T-helper 2 cell treated with Interferon-gamma antibody and Interleukin-4, amounts not matched to agents 5 μg/mL and 100 μg/mL, for 36 hours (primary cell): ENCODE data around the gene SMARCD2.

Experiments
- DNase-seq: peaks from one replicate; pipeline ENCODE4 v3.0.0; 2021; ENCODE audit warnings: low spot score
- H3K27ac Mint-ChIP-seq: one replicate; pipeline ENCODE4 v1.8.0; 2021; ENCODE audit warnings: mild to moderate bottlenecking, mixed read lengths
- H3K27me3 Mint-ChIP-seq: one replicate; pipeline ENCODE4 v1.8.0; 2021; ENCODE audit warnings: low read depth, mixed read lengths
- H3K36me3 Mint-ChIP-seq: one replicate; pipeline ENCODE4 v1.8.0; 2021; ENCODE audit warnings: low read depth, mixed read lengths
- H3K4me1 Mint-ChIP-seq: one replicate; pipeline ENCODE4 v1.8.0; 2021; ENCODE audit warnings: low read depth, mixed read lengths
- H3K4me3 Mint-ChIP-seq: one replicate; pipeline ENCODE4 v1.8.0; 2022; ENCODE audit warnings: mild to moderate bottlenecking, moderate library complexity, mixed read lengths
- H3K9me3 Mint-ChIP-seq: one replicate; pipeline ENCODE4 v1.8.0; 2021; ENCODE audit warnings: mixed read lengths

The SMARCD2 gene

DNA sequence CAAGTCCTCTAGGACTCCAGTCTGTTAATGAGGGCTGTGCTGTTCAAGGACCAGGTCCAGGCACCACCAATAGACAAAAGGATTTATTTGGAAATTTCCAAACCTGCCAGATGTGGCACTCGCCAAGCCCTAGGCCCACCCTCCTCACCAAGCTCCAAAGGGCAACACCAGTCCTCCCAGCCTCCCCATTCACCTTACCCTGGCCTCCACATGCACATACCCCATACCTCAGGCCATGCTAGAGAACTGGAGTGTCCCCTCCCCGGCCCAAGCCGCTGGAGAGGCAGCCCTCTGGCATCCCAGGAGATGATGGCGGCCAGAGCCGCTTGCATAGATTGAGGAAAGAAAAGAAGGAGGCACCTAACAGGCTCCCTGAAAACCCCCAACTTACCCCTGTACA is 10.5 kb downstream of the SMARCD2 start:
- peaks cover 76% of the 10 kb centered on the region for H3K36me3 Mint-ChIP-seq
- no peak overlapping the region for H3K4me3 Mint-ChIP-seq

DNA sequence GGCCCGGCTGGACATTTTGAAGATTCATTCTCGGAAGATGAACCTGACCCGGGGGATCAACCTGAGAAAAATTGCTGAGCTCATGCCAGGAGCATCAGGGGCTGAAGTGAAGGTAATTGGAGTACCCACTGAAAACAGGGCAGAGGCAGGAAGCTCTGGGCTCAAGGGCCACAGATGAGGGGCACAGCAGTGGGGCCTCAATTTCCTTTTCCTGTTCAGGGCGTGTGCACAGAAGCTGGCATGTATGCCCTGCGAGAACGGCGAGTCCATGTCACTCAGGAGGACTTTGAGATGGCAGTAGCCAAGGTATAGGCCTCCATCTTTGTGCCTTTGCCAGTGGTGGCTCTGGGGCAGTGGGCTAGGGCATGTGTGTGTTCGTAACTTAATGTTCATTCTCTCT is 11.0 kb downstream of the SMARCD2 start:
- Mint-ChIP-seq H3K4me1 (peaks cover 41% of the 10 kb centered on the region), H3K36me3 (peaks cover 72% of the 10 kb centered on the region), H3K4me3 (no peak overlapping the region), H3K27me3 (no peaks in the 10 kb centered on the region), H3K27ac (peak overlapping the region; percentile 55), H3K9me3 (no peaks in the 10 kb centered on the region)
- DNase-seq, result no peak

More for the DNA sequence above, 10.5 kb downstream of the SMARCD2 start:
- Mint-ChIP-seq H3K27ac (no peak overlapping the region), H3K9me3 (no peaks in the 10 kb centered on the region), H3K4me1 (peaks cover 41% of the 10 kb centered on the region), H3K27me3 (no peaks in the 10 kb centered on the region)
- no peak for DNase-seq

DNA sequence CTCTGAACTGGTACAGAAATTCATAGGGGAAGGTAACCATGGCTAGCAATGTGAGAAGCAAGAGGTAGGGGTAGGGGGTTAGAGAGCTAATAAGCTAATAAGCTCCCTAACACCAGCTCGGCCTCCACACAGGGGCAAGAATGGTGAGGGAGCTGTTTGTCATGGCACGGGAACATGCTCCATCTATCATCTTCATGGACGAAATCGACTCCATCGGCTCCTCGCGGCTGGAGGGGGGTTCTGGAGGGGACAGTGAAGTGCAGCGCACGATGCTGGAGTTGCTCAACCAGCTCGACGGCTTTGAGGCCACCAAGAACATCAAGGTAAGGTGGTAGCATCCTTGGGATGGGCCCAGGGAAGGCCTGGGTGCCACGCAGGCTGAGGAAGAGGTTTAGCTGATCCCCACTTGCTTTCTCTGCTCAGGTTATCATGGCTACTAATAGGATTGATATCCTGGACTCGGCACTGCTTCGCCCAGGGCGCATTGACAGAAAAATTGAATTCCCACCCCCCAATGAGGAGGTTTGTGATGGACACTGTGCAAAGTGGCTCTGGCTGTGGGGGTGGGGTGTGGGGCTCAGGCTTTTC is 11.5 kb downstream of the SMARCD2 start:
- Mint-ChIP-seq H3K27me3 (no peaks in the 10 kb centered on the region), H3K9me3 (no peaks in the 10 kb centered on the region), H3K4me3 (no peak overlapping the region), H3K27ac (peak overlapping the region; percentile 70), H3K4me1 (peaks cover 45% of the 10 kb centered on the region), H3K36me3 (peaks cover 75% of the 10 kb centered on the region)
- DNase-seq, result no peak

GRCh38 chr17:63830278-63830677 is 12.2 kb downstream of the SMARCD2 start:
- Mint-ChIP-seq H3K4me1 (peaks cover 51% of the 10 kb centered on the region), H3K27me3 (no peaks in the 10 kb centered on the region), H3K4me3 (no peak overlapping the region), H3K27ac (no peak overlapping the region), H3K36me3 (peaks cover 71% of the 10 kb centered on the region), H3K9me3 (no peaks in the 10 kb centered on the region)
- no peak for DNase-seq

- H3K9me3 Mint-ChIP-seq, result no peaks in the 10 kb centered on the region
- peaks cover 73% of the 10 kb centered on the region for H3K36me3 Mint-ChIP-seq
- H3K4me3 Mint-ChIP-seq, result peak overlapping the region; percentile 97
- peaks cover 51% of the 10 kb centered on the region for H3K4me1 Mint-ChIP-seq
- DNase-seq, result no peak
- H3K27ac Mint-ChIP-seq, result no peak overlapping the region
- H3K27me3 Mint-ChIP-seq, result no peaks in the 10 kb centered on the region
Measured at GRCh38 chr17:63828936-63829335, 13.5 kb downstream of the SMARCD2 start.

DNA sequence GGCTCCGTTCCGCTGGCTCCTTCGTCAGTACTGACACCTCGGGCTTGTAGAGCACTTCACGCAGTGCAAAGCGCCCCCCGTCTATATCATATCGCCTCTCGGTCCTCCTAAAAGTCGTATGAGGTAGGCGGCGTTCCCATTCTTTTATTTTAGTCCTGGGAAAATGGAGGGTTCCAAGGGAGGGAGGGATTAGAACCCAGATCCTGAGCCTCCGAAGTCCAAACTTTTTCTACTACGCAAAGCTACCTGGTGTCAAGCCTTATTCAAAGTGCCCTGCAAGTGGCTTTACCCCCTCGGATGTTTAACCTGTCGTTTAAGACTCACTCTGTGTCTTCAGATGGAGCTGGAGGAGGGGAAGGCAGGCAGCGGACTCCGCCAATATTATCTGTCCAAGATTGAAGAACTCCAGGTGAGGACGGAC is 14.7 kb downstream of the SMARCD2 start:
- H3K9me3 Mint-ChIP-seq, result no peaks in the 10 kb centered on the region
- H3K36me3 Mint-ChIP-seq, result peaks cover 72% of the 10 kb centered on the region
- H3K4me1 Mint-ChIP-seq, result peaks cover 59% of the 10 kb centered on the region
- H3K27ac Mint-ChIP-seq, result peak overlapping the region; percentile 97
- no peak for DNase-seq
- H3K4me3 Mint-ChIP-seq, result peak overlapping the region; percentile 97
- no peaks in the 10 kb centered on the region for H3K27me3 Mint-ChIP-seq

DNA sequence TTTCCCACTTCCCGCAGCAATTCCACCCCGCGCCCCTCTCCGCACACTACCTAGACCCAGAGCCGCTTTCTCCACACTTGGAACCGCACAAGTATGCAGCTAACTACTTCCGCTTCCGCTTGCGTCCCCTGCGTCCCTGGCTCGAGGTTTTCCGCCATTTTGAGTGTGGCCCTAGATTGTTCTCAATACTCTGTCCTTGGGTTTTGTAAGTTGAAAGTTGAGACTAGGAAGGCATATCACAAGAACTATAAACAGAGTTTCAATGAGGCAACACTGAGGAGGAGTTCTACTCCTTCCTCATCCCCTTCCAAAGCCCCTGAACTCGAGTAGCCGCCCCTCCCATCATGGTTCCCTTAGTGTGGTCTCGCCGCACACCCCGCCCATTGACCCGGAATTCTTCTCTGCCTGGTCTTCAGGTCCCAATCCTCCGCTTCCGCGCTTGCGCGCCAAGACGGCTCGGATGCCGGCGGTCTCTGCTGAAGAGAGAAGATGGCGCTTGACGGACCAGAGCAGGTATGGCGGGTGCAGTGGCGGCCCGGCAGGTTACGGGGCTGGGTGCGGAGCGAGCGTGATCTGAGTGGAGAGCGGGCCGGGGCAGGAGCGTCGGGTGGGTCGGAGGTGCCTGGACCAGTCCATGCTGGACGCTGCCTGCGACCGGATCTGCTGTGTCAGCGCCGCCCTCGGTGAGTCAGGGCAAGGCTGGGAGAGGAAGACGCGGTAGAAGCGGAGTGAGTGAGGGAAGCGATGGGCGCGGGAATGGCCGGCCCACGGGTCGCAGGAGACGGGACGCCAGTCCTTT is 15.3 kb downstream of the SMARCD2 start, which contains the start of the genes FTSJ3 and PSMC5:
Gene FTSJ3, minus strand, starts transcription at position 662 of the 799 bp plus-strand sequence. CDS start 761 bp downstream, outside the sequence.
Gene PSMC5, plus strand, starts transcription at position 430 of the 799 bp plus-strand sequence. Its CDS starts 60 bp downstream, at position 490.
- DNase-seq, result peak; percentile 95
- Mint-ChIP-seq H3K36me3 (peaks cover 74% of the 10 kb centered on the region), H3K27me3 (no peaks in the 10 kb centered on the region), H3K4me1 (peaks cover 59% of the 10 kb centered on the region), H3K4me3 (peak within 1 kb of the TSS; percentile 97), H3K27ac (peak within 1 kb of the TSS; percentile 97), H3K9me3 (no peaks in the 10 kb centered on the region)

GRCh38 chr17:63826468-63827001 is 15.9 kb downstream of the SMARCD2 start:
- H3K4me1 Mint-ChIP-seq, result peaks cover 60% of the 10 kb centered on the region
- no peaks in the 10 kb centered on the region for H3K27me3 Mint-ChIP-seq
- DNase-seq, result no peak
- H3K27ac Mint-ChIP-seq, result peak overlapping the region; percentile 97
- peak overlapping the region; percentile 97 for H3K4me3 Mint-ChIP-seq
- H3K36me3 Mint-ChIP-seq, result peaks cover 74% of the 10 kb centered on the region
- no peaks in the 10 kb centered on the region for H3K9me3 Mint-ChIP-seq

DNA sequence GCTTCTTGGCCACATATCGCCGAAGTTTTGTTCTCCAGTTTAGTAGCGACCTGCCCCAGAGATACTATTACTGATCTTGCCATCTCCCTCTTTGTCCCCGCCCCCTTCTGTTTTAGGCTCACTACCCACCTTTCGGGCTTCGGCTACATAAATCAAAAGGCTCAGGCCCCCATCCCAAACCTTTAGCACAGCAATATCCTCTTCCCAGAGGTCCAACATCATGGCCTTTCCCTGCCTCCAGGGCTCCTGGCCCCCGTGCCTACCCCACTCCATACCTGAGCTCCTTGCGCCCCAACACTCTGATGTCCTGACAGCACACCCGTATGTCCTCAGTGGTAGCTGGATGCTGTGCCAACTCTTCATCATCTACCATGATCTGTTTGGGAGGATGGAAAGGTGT is 18.1 kb downstream of the SMARCD2 start:
- H3K4me1 Mint-ChIP-seq, result peaks cover 49% of the 10 kb centered on the region

GRCh38 chr17:63823659-63824331 is 18.7 kb downstream of the SMARCD2 start:
- H3K4me1 Mint-ChIP-seq, result peaks cover 44% of the 10 kb centered on the region
- DNase-seq, result no peak
- H3K27ac Mint-ChIP-seq, result peak overlapping the region; percentile 46
- no peaks in the 10 kb centered on the region for H3K9me3 Mint-ChIP-seq
- no peaks in the 10 kb centered on the region for H3K27me3 Mint-ChIP-seq
- H3K4me3 Mint-ChIP-seq, result no peak overlapping the region
- H3K36me3 Mint-ChIP-seq, result peaks cover 73% of the 10 kb centered on the region

More for the DNA sequence above, 18.1 kb downstream of the SMARCD2 start:
- no peaks in the 10 kb centered on the region for H3K9me3 Mint-ChIP-seq
- no peaks in the 10 kb centered on the region for H3K27me3 Mint-ChIP-seq
- no peak overlapping the region for H3K4me3 Mint-ChIP-seq
- peaks cover 73% of the 10 kb centered on the region for H3K36me3 Mint-ChIP-seq
- peak overlapping the region; percentile 46 for H3K27ac Mint-ChIP-seq
- no peak for DNase-seq

DNA sequence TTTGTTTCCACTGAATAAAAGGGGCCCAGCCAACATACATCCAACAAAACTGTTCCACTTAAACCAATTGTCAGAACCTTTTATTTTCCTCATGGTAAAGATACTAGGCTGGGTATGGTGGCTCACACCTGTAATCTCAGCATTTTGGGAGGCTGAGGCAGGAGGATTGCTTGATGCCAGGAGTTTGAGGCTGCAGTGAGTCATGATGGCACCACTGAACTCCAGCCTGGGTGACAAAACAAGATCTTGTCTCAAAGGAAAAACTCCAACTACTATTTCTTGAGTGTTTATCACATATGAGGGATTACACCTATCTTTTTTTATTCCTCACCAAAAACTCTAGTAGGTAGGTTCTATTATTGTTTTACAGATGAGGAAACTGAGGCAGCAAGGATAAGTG is 19.9 kb downstream of the SMARCD2 start:
- DNase-seq, result no peak
- Mint-ChIP-seq H3K36me3 (peaks cover 77% of the 10 kb centered on the region), H3K4me1 (peaks cover 36% of the 10 kb centered on the region), H3K4me3 (no peak overlapping the region), H3K27ac (no peak overlapping the region), H3K27me3 (no peaks in the 10 kb centered on the region), H3K9me3 (no peaks in the 10 kb centered on the region)

- Mint-ChIP-seq H3K27ac (peak overlapping the region; percentile 78), H3K27me3 (no peaks in the 10 kb centered on the region), H3K9me3 (no peaks in the 10 kb centered on the region), H3K4me3 (peak overlapping the region; percentile 66), H3K36me3 (peaks cover 82% of the 10 kb centered on the region), H3K4me1 (peaks cover 36% of the 10 kb centered on the region)
- no peak for DNase-seq
Measured at GRCh38 chr17:63821804-63822203, 20.7 kb downstream of the SMARCD2 start.

DNA sequence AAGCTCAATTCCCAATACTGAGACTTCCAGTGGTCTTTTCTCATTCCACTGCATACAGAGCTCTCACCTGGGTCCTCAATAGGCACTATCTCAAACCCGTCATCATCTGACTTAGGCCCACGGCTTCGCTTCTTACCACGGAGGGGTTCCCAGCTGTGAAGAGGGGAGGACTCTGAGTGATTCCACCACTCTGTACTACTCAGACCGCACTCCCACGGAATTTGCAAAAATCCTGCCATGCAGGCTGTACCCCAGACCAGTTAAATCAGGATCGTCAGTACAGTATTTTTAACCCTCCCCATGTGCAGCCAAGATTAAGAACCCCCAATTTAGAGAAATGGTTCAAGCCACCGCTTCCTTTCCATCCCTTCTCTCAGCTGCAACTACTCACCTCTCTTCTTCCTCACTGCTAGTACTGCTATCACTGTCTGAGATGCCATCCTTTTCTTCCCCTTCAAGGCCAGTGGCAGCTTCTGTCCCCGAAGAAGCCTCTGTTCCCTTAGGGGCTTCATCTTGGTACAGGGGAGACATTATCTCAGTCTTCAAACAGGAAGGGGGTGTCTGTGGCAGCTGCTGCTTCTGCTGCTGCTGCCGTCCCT is 21.4 kb downstream of the SMARCD2 start:
- Mint-ChIP-seq H3K9me3 (no peaks in the 10 kb centered on the region), H3K4me1 (peaks cover 33% of the 10 kb centered on the region), H3K27me3 (no peaks in the 10 kb centered on the region), H3K4me3 (peak overlapping the region; percentile 51), H3K27ac (peak overlapping the region; percentile 62), H3K36me3 (peaks cover 83% of the 10 kb centered on the region)
- DNase-seq, result no peak
